Right atrium auricular region (tissue), 2 donors: ENCODE measurements around the gene SLC8A1. TPM values are rescaled to one million over a fixed set of nuclear protein-coding genes. Genes with fewer than 3 reads are reported as not detected.

ENCODE experiments used
- DNase-seq: peaks from one replicate; pipeline ENCODE4 v3.0.0-alpha.2; 2019; ENCODE audit warnings: low spot score
- H3K27ac ChIP-seq, 2 donors: fragments of 200-600 bp; sonication (generic); 1 replicate in 1 of 2; 2 replicates in 1 of 2; pipeline ENCODE4 v1.5.1; 2016 to 2019
- H3K27me3 ChIP-seq, 2 donors: fragments of 200-600 bp; sonication (generic); one replicate each; pipeline versions ENCODE4 v1.5.1 to v1.6.0; 2017 to 2019
- H3K36me3 ChIP-seq: fragments of 200-600 bp; sonication (generic); one replicate; pipeline ENCODE4 v1.5.1; 2016
- H3K4me1 ChIP-seq, 2 donors: fragments of 200-600 bp; sonication (generic); one replicate each; pipeline versions ENCODE4 v1.5.1 to v1.6.0; 2017 to 2019
- H3K4me3 ChIP-seq, 2 donors: fragments of 200-600 bp; sonication (generic); 1 replicate in 1 of 2; 2 replicates in 1 of 2; pipeline ENCODE4 v1.5.1; 2017 to 2019; ENCODE audit warnings: mild to moderate bottlenecking in 1 of 2, moderate library complexity in 1 of 2
- H3K9me3 ChIP-seq, 2 donors: fragments of 200-600 bp; sonication (generic); one replicate each; pipeline ENCODE4 v1.5.1; 2019
- CTCF ChIP-seq, 2 donors: fragments of 200-600 bp; sonication (generic); IDR thresholded peaks; one replicate each; pipeline ENCODE4 v1.5.1; 2019; ENCODE audit warnings: antibody characterized with exemption in 2 of 2
- total RNA-seq, 2 donors: library from RNA; depleted of rRNA; stranded (reverse); fragments of >200 nt; gene quantifications; one replicate each; pipeline ENCODE4 v1.1.0, GENCODE V29; 2016

The SLC8A1 gene
- total RNA-seq, 2 donors from 2014 or later, result 493 to 738 TPM

- Histone ChIP-seq H3K4me3 (no peak overlapping the region), H3K27ac (no peak overlapping the region), H3K9me3 (no peaks in the 10 kb centered on the region), H3K4me1 (no peaks in the 10 kb centered on the region), H3K27me3 (no peaks in the 10 kb centered on the region), H3K36me3 (peaks cover 43% of the 10 kb centered on the region)
- no peak for DNase-seq
- no peak for TF ChIP-seq CTCF (IDR thresholded peaks at IDR 0.05)
Observed at GRCh38 chr2:40155728-40156127, 296.2 kb downstream of the SLC8A1 start.

- no peaks in the 10 kb centered on the region for H3K4me1 ChIP-seq
- no peaks in the 10 kb centered on the region for H3K9me3 ChIP-seq
- no peak for DNase-seq
- no peak overlapping the region for H3K27ac ChIP-seq
- no peak for TF ChIP-seq CTCF (IDR thresholded peaks at IDR 0.05)
- peaks cover 5% of the 10 kb centered on the region for H3K36me3 ChIP-seq
- no peak overlapping the region for H3K4me3 ChIP-seq
- no peaks in the 10 kb centered on the region for H3K27me3 ChIP-seq
Observed at GRCh38 chr2:40150266-40150665, 301.6 kb downstream of the SLC8A1 start.

- Histone ChIP-seq H3K4me3 (no peak overlapping the region), H3K36me3 (peaks cover 5% of the 10 kb centered on the region), H3K4me1 (no peaks in the 10 kb centered on the region), H3K9me3 (no peaks in the 10 kb centered on the region), H3K27ac (no peak overlapping the region), H3K27me3 (no peaks in the 10 kb centered on the region)
- no peak for TF ChIP-seq CTCF (IDR thresholded peaks at IDR 0.05)
- DNase-seq, result no peak
Observed at GRCh38 chr2:40148334-40148733, 303.6 kb downstream of the SLC8A1 start.

- Histone ChIP-seq H3K27ac (no peak overlapping the region), H3K4me3 (no peak overlapping the region), H3K4me1 (no peaks in the 10 kb centered on the region), H3K9me3 (no peaks in the 10 kb centered on the region), H3K27me3 (no peaks in the 10 kb centered on the region), H3K36me3 (peaks cover 5% of the 10 kb centered on the region)
- DNase-seq, result no peak
- no peak for TF ChIP-seq CTCF (IDR thresholded peaks at IDR 0.05)
Observed at GRCh38 chr2:40147360-40147759, 304.5 kb downstream of the SLC8A1 start.

- no peak for DNase-seq
- Histone ChIP-seq H3K36me3 (peaks cover 27% of the 10 kb centered on the region), H3K4me1 (no peaks in the 10 kb centered on the region)
Observed at GRCh38 chr2:40144022-40144421, 307.9 kb downstream of the SLC8A1 start.

More at GRCh38 chr2:40144022-40144421, 307.9 kb downstream of the SLC8A1 start:
- TF ChIP-seq CTCF (IDR thresholded peaks at IDR 0.05), result no peak
- Histone ChIP-seq H3K9me3 (no peaks in the 10 kb centered on the region), H3K27me3 (no peaks in the 10 kb centered on the region), H3K4me3 (no peak overlapping the region), H3K27ac (no peak overlapping the region)
